HepG2 (cell line): ENCODE data around the gene CTRL. TPM values are rescaled to one million over a fixed set of nuclear protein-coding genes. Genes with fewer than 3 reads are reported as not detected.

Experiments used
- AFF4 ChIP-seq: sonication (generic); formaldehyde crosslinking; IDR thresholded peaks from 2 replicates; pipeline ENCODE4 v1.4.0; 2020; ENCODE audit warnings: missing genetic modification reagents
- ATAD3A ChIP-seq: sonication (generic); formaldehyde crosslinking; IDR thresholded peaks from 2 replicates; pipeline ENCODE4 v1.4.0; 2020; ENCODE audit warnings: missing genetic modification reagents
- ATF7-NPFF ChIP-seq: sonication (generic); formaldehyde crosslinking; IDR thresholded peaks from 2 replicates; pipeline ENCODE4 v1.8.1; 2023; ENCODE audit warnings: mild to moderate bottlenecking, low read depth, missing genetic modification reagents, moderate library complexity
- GATA4 ChIP-seq: sonication (generic); IDR thresholded peaks from 2 replicates; pipeline ENCODE4 v1.6.1; 2016; ENCODE audit warnings: antibody characterized with exemption, low read depth, borderline replicate concordance
- HDAC1 ChIP-seq: sonication (generic); formaldehyde crosslinking; IDR thresholded peaks from 2 replicates; pipeline ENCODE4 v1.5.1; 2020; ENCODE audit warnings: mild to moderate bottlenecking, missing genetic modification reagents
- HNF4A ChIP-seq: sonication (generic); formaldehyde crosslinking; IDR thresholded peaks from 2 replicates; pipeline ENCODE4 v1.4.0; 2020; ENCODE audit warnings: missing genetic modification reagents
- HNRNPL ChIP-seq: fragments of 200-400 bp; formaldehyde crosslinking; IDR thresholded peaks from 2 replicates; pipeline ENCODE4 v1.6.1; 2017; ENCODE audit warnings: mild to moderate bottlenecking, low read depth, low read length
- MEIS1 ChIP-seq: sonication (generic); formaldehyde crosslinking; IDR thresholded peaks from 2 replicates; pipeline ENCODE4 v1.9.0; 2021; ENCODE audit warnings: mild to moderate bottlenecking, missing genetic modification reagents, moderate library complexity, borderline replicate concordance
- PATZ1 ChIP-seq: sonication (generic); formaldehyde crosslinking; IDR thresholded peaks from 2 replicates; pipeline ENCODE4 v1.4.0; 2020; ENCODE audit warnings: missing genetic modification reagents
- PAWR ChIP-seq: sonication (generic); formaldehyde crosslinking; IDR thresholded peaks from 2 replicates; pipeline ENCODE4 v1.4.0; 2020; ENCODE audit warnings: missing genetic modification reagents, mild to moderate bottlenecking, borderline replicate concordance
- RBAK ChIP-seq: sonication (generic); formaldehyde crosslinking; IDR thresholded peaks from 2 replicates; pipeline ENCODE4 v1.5.1; 2020; ENCODE audit warnings: mild to moderate bottlenecking, missing genetic modification reagents
- ZBTB7A ChIP-seq: sonication (generic); formaldehyde crosslinking; IDR thresholded peaks from 2 replicates; pipeline ENCODE4 v1.8.0; 2022; ENCODE audit warnings: mild to moderate bottlenecking, missing genetic modification reagents
- ZC3H4 ChIP-seq: sonication (generic); formaldehyde crosslinking; IDR thresholded peaks from 2 replicates; pipeline ENCODE4 v1.4.0; 2020; ENCODE audit warnings: missing genetic modification reagents, borderline replicate concordance
- ZMYM3 ChIP-seq: sonication (generic); formaldehyde crosslinking; IDR thresholded peaks from 2 replicates; pipeline ENCODE4 v1.5.1; 2020; ENCODE audit warnings: mild to moderate bottlenecking, missing genetic modification reagents
- ZNF230 ChIP-seq: sonication (generic); formaldehyde crosslinking; IDR thresholded peaks from 2 replicates; pipeline ENCODE4 v1.4.0; 2020; ENCODE audit warnings: mild to moderate bottlenecking, missing genetic modification reagents
- ZNF496 ChIP-seq: sonication (generic); formaldehyde crosslinking; IDR thresholded peaks from 2 replicates; pipeline ENCODE4 v1.8.1; 2023; ENCODE audit warnings: mild to moderate bottlenecking, moderate library complexity, missing genetic modification reagents; ENCODE audit not compliant: insufficient replicate concordance
- ZNF549 ChIP-seq: sonication (generic); formaldehyde crosslinking; IDR thresholded peaks from 2 replicates; pipeline ENCODE4 v1.5.0; 2020; ENCODE audit warnings: missing genetic modification reagents
- ZNF556 ChIP-seq: sonication (generic); formaldehyde crosslinking; IDR thresholded peaks from 2 replicates; pipeline ENCODE4 v1.4.0; 2020; ENCODE audit warnings: mild to moderate bottlenecking, missing genetic modification reagents, borderline replicate concordance
- ZNF569 ChIP-seq: sonication (generic); formaldehyde crosslinking; IDR thresholded peaks from 2 replicates; pipeline ENCODE4 v1.5.0; 2020; ENCODE audit warnings: mild to moderate bottlenecking, missing genetic modification reagents, moderate library complexity, borderline replicate concordance
- ZNF576 ChIP-seq: sonication (generic); formaldehyde crosslinking; IDR thresholded peaks from 2 replicates; pipeline ENCODE4 v1.4.0; 2020; ENCODE audit warnings: mild to moderate bottlenecking, missing genetic modification reagents
- ZXDC ChIP-seq: sonication (generic); formaldehyde crosslinking; IDR thresholded peaks from 2 replicates; pipeline ENCODE4 v1.5.0; 2020; ENCODE audit warnings: mild to moderate bottlenecking, missing genetic modification reagents
- ZZZ3 ChIP-seq: sonication (generic); formaldehyde crosslinking; IDR thresholded peaks from 2 replicates; pipeline ENCODE4 v1.4.0; 2020; ENCODE audit warnings: missing genetic modification reagents, mild to moderate bottlenecking, borderline replicate concordance
- polyA plus RNA-seq, 8 experiments: library from polyadenylated mRNA; depleted of rRNA in 3 of 8; stranded (reverse) in 7 of 8; unstranded in 1 of 8; fragments of >200 nt; fragmentation: Illumina TruSeq in 4 of 8; extraction: Trizol in 4 of 8; gene quantifications; 2 replicates each; pipeline versions ENCODE4 v1.2.1 to v1.2.3, GENCODE V29; 2011 to 2016; ENCODE audit warnings: low read depth in 4 of 8, missing spikeins in 1 of 8, mixed read lengths in 1 of 8; ENCODE audit not compliant: insufficient read depth in 1 of 8
- total RNA-seq, 5 experiments: library from RNA; depleted of rRNA; stranded (reverse); fragments of >200 nt; fragmentation: Illumina TruSeq; extraction: Trizol; gene quantifications; 2 replicates each; pipeline ENCODE4 v1.2.3, GENCODE V29; 2016; ENCODE audit warnings: low read depth in 1 of 5

CTRL gene
- total and polyA plus RNA-seq, 2 of the 13 experiments (the other 11 are each of a cell fraction or from before 2014, with no cell fraction given): 1.9 to 2.7 TPM

- no peak for TF ChIP-seq AFF4
- peak; percentile 57; the same call in 1 of the 2 replicates for TF ChIP-seq HNRNPL
- TF ChIP-seq MEIS1 (CRISPR knock-in tag): peak; percentile 48; the same call in 1 of the 2 replicates
- no peak for TF ChIP-seq ZMYM3
- TF ChIP-seq ATF7-NPFF: no peak
- TF ChIP-seq ZBTB7A (CRISPR knock-in tag): no peak
- no peak for TF ChIP-seq ATAD3A (CRISPR knock-in tag)
- TF ChIP-seq ZNF230 (CRISPR knock-in tag): no peak
- TF ChIP-seq ZNF556 (CRISPR knock-in tag): peak; percentile 72; the same call in 1 of the 2 replicates
- TF ChIP-seq ZC3H4 (CRISPR knock-in tag): no peak; the same call in 1 of the 2 replicates
- no peak for TF ChIP-seq RBAK (CRISPR knock-in tag)
- no peak for TF ChIP-seq ZNF569
- TF ChIP-seq PATZ1 (CRISPR knock-in tag): peak; percentile 28
- TF ChIP-seq ZNF549 (CRISPR knock-in tag): no peak
- TF ChIP-seq ZZZ3 (CRISPR knock-in tag): peak; percentile 85; the same call in 1 of the 2 replicates
- TF ChIP-seq HDAC1 (CRISPR knock-in tag): no peak
- no peak for TF ChIP-seq GATA4
- TF ChIP-seq ZNF496: no peak
- TF ChIP-seq PAWR (CRISPR knock-in tag): no peak; the same call in 1 of the 2 replicates
- TF ChIP-seq ZXDC: 0 out of 2 replicates have a peak, but pooled peaks have one; percentile 53
- TF ChIP-seq HNF4A (CRISPR knock-in tag): no peak
- no peak for TF ChIP-seq ZNF576 (CRISPR knock-in tag)
These were observed 35.0 kb upstream of the CTRL start (continued) for GRCh38 chr16:67966549-67967182.
